Activated naive CD4-positive, alpha-beta T cell treated with anti-CD3 and anti-CD28 coated beads, Interleukin-2, amount 50 U/mL, for 16 hours (primary cell): ENCODE results near the gene CLSTN2.

Experiments used
- DNase-seq: peaks from one replicate; pipeline ENCODE4 v3.0.0-alpha.2; 2020

CLSTN2 gene

DNA sequence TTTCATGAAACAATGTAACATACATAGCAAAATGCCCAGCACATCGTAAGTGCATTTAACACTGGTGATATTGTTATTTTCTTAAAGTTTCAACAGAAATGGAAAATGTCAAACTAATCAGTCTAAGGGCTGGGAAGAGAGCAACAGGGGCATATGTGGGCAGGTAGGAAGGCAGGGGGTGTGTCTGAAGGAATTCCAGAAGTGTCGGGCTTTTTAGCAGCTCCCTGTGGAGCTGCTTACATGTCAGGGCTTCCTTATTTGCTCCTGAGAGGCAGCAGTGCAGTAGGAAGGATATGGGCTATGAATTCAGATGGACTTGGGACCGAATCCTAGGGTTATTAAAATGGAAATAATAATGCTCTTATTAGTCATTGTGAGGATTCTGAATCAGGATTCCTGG lies 311.6 kb downstream of the CLSTN2 start:
- DNase-seq, result no peak

DNA sequence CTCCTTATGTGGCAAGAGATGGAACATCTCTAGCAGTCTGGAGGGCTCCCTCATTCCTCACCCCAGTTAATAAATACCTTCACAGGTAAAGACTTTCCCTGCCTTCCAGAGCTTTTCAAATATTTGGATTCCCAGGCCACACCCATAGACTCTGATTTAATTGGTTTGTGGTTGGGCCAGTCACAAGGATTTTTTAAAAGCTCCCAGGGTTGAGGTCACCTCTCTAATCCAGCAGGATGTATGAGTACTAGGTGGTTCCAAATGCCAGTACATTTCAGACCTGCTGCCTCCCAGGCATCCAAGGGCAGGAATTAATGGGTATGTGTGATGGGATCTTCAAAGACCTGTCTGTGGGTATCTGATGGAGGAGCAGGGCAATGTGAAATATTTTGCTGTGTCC lies 312.8 kb downstream of the CLSTN2 start:
- DNase-seq, result no peak

DNA sequence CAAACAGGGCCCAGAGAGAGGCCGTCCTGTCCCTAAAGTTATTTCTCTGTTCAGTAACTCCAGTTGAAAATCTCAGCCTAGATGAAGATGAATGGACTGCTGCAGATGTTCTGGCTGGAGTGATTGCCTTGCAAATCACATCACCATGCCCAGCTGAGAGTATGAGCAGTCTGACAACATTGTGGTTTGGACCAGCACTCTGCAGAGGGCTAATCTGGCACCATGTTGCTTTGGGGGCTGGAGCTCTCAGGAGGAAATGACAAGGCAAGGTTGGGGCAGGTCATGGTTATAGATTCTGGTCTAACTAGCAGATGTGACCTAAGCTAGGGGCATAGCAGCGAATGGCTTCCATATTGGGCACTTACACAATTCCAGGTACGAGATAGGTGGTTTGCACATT lies 314.2 kb downstream of the CLSTN2 start:
- no peak for DNase-seq

DNA sequence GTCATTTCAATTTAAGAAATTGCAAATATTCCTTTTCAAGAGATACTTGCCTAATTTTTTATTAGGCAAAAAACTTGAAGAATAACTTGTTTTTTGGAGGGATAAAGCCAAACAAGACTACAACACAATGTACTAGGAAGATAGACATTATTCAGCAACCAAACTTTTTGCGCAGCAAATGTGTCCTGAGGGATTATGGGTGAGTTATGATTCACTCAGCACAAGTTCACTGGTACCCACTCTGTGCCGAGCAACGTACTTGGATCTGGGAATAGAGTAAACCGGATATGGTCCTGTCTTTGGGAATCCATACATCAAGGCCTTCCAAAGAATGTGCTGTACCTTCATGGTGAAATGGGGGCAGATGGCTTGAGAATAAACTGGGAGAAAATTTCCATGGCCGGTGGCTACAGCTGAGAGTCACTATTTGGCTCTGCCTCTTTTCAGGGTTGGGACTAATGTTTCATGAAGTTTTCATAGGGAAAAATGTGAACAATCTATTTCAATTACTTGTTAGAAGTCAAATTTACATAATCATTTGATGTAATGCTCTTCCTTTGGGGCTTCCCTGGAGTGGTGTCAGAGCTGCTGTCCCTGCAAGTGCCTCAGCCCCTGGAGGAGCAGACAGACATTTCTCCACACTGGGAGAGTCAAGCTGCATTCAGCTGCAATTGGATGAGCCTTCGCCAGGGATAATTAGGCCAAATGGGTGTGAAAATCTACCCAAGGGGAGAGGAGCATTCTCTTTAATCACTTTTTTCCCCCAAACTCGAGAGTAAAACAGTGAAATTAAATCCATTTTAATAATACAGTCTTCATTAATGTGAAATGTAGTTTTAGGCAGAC lies 315.2 kb downstream of the CLSTN2 start:
- no peak for DNase-seq

DNA sequence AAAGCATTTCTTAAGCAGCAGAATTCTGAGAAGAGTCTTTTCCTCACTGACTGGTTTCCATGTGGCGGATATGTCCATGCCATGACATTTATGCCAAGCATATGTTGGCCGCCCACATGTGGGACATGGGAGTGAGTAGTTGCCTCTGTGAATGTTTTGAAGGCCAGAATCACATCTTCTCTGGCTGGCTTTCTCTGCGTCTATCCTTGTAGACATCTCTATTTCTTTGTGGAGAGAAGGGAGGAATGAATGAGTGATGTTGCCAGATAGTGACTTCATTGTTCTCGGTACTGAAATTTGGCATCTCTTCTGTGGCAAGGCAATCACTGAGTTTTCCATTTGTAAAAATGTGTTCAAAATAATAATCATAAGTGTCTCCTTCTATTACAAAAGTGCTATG lies 316.0 kb downstream of the CLSTN2 start:
- no peak for DNase-seq

DNA sequence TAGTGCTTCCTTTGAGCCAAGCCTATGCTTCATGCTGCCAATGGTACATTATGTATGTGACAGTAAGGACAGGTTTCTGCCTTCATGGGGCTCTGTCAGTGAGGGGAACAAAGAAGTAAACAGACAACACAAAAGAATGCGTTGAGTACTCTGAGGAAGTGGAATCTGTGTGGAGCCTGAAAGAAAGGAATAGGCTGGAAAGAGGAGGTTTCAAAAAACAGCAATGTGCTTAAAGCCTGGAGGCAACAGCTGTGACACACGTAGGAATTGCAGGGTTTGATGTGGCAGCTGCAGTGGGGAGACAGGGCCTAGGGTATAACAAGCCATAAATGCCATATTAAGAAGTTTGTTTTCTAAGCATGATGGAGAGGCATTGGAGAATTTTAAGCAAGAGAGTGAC lies 316.7 kb downstream of the CLSTN2 start:
- no peak for DNase-seq

DNA sequence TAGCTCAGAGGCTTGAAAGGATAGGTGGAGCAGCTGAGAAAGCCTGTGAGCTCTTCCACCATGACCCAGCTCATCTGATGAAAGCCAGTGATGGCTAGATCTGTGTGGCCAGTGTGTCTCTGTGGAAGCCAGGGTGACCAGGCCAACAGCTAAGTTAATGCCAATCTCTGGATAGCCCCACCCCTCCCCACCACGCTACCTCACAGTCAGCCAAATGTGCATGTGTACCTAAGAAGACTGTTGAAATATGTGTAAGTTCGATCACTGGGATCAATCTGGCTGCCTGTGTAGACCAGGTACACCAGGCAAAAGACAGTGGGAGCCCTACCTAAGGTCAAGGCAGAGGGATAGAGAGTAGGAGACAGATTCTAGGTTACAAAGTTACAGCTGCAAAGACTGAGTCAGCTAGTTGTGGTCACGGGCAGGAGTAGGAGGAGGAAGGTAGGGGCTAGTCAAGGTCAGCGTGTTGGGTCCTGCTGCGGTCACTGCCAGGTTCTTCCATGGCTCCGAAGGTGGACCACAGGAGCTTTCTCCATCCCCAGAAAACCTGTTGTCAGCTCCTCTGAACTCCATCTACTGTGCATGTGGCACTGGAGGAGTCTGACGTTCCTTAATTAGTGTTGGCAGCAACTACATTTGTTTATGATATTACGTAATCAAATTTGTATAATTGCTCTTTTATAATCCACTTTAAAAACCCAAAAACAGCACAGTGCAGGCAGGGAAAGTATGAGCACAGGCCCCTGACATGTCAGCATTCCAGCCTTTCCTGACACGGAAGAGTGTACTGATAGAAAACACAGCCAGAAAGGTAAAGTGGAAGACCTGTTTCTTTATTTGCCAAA lies 318.0 kb downstream of the CLSTN2 start:
- no peak for DNase-seq

DNA sequence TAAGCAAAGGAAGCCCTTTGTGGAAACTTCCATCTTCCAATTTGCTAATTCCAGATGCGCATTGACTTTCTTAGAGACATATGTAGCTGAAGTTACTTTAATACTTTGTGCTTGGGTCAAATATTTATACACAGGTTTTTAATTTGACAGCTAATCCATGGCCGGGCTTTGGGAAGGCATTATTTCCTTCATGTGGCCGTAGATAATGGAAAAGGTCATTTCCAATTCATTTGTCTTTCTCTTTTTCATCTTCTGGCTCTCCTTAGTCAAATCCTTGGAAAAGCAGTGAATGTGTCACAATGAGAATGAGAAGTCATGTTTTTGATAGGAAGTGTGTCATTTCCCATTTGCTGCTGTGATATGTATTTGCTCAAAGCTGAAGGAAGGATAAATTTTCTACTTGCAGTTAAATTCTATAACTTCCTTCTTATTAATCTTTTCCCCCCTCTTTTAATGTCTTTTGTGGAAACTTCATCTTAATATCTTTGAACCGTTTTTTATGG lies 323.3 kb downstream of the CLSTN2 start:
- no peak for DNase-seq

DNA sequence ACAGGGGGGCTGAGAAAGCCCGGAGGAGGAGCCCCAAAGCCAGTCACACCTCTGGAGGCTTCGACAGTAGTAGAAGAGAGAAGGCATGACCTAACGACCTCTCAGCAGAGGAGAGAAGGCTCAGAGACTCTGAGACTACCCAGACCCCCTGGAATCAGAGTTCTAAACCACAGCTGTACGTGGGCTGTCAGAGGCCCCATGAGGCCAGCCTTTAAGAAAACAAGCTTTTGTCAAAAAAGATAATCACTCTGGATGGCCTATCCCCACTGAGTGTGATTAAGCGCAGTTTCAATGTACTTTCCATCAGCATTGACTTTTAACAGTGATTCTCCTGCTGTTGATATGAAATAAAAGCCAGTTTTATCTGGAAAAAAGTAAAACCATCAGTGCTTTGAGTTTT lies 330.3 kb downstream of the CLSTN2 start:
- no peak for DNase-seq

DNA sequence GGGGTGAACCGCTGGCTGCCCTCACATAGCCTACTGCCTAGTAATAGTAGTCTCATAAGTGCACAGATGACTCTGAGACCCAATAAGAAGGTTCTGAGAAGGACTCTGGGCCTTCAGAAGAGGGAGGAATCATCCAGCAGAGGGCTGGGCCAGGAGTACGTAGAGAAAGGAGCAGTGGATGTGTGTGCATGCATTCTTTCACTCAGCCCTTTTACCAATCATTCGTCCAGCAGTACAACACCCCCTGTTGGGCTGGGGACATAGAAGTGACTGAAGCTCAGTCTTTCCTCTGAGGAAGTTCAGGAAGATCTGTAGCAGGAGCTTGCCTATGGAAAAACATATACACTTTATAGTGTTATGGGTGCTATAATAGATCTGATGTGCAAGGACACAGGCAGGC lies 333.1 kb downstream of the CLSTN2 start:
- DNase-seq, result no peak

DNA sequence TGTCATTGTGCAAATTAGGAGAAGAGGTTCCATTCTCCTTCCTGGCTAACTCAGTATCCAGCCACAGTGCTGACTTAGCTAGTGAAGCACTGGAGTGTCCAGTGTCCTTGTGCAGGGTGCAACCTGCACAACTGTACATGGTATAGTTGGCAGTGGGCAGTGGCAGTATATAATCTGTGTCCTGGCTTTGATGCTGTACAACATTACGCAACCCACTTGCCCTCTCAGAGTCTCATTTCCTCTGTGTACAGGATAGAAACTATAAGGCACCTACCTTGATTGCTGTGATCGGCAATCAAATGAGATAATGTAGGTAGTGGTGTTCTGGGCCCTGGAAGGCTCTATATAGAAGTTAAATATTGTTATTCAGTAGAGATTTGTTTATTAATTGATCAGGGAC lies 333.6 kb downstream of the CLSTN2 start:
- no peak for DNase-seq

DNA sequence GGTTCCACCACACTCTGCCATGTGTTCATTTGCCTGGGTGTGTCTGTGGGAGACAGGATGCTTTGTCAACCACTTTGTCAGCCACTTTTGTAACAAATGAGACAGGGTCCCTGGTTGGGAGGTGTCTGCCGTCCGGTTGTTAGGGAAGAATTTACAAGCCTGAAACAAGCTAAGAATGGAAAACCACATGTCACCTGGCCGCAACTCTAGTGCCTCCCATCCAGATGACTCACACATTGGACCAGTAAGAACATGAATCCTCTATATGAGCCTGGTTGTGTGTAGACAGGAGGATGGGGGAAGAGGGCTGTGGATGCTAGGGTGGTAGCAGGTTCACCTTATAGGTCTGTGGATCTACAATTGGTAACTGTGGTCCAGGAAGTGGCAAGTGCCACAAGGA lies 335.3 kb downstream of the CLSTN2 start:
- no peak for DNase-seq

DNA sequence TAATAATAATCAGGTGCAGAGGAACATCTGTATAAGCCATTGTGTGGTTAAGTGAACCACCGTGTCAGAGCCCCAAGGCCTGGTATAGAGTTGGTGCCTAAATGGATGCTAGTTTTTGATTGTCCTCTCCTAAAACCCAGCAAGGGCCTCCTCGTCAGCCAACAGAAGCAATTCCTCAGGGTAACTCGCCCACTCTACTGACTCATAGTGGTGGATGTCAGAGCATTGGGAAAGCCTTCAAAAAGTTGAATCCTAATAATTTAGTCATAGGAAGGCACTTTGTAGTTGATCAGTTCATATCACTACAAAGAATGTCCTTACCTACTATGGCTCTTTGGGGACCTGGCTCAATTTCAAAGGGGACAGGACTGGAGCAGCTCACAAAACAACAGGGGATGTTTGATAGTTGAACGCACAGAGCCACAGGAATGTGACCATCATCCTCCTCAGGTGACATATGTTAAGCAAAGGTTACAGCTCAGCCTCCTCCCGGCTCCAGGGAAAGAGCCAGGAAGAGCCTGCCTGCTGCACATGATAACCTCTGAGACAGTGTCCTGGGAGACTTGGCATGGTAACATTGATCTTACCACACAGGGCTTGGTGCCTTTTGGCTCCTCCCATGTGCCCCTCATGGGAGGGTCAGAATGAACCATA lies 338.7 kb downstream of the CLSTN2 start:
- DNase-seq, result no peak

DNA sequence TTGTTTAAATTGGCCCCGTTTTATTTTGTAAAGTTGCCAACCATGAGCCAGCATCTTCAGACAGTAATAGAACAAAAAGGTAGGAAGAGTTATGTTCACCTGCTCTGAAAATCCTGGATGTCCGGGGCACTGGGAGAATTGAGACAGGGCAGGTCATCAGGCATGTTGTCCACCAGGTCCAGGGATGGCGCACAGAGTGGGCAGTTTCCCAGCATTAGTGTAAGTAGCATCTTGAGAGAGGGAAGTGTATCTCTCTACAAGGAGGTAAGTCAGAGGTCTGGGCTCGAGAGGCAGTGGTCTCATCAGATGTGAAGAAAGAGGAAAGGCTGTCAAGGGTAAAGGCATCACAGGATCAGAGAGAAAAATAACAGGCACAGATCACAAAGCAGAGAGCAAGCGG lies 339.4 kb downstream of the CLSTN2 start:
- no peak for DNase-seq

DNA sequence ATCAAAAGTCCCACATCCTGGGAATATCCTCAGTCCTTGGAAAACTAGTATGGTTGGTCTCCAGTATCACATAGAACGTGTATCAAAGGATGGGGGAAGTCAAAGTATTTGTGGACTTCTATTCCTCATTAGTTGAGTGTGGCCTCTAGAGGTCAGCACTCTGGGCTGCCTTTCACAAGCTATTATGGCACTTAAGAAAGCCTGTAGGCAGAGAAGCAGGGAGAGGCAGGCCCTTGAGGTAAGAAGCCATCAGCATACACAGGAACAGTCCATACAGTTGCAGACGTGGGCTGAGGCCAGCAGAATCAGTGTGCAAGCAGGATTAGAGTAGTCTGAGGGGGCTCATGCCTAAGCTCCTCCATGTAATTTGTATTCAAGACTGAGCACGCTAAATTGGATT lies 341.7 kb downstream of the CLSTN2 start:
- DNase-seq, result no peak

DNA sequence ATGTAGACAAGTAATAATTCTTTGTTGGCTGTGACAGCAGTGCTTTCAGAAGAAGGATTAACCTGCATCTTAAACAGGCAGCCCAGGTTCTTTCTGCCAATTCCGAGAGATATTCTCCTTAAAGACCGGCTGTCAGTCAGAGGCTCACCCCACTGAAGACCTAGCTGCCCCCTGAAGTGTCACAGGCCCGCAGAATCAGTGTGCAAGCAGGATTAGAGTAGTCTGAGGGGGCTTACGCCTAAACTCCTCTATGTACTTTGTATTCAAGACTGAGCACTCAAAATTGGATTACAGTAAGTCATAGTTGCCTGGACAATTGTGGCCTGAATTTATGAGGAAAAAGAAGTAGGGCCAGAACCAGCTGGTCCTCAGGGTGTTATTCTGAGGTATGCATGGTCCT lies 342.9 kb downstream of the CLSTN2 start:
- no peak for DNase-seq

DNA sequence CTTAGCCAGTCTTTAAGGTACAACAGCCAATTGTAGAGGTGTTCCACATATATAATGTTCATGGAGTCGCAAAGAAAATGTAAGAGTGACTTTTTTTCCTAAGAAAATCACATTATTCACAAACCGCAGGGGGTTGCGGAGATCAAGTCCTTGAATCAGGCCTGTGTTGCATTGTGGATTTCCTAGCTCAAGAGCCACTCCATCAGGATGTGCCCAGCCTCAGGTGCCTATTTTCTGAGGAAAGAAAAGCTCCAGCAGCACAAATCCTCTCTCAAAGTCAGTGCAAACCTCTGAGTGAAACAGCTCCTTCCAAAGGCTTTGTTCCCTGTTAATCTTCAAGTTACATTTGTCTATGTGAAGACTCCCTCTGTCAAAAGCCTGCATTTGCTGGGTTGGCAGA lies 349.4 kb downstream of the CLSTN2 start:
- DNase-seq, result no peak

DNA sequence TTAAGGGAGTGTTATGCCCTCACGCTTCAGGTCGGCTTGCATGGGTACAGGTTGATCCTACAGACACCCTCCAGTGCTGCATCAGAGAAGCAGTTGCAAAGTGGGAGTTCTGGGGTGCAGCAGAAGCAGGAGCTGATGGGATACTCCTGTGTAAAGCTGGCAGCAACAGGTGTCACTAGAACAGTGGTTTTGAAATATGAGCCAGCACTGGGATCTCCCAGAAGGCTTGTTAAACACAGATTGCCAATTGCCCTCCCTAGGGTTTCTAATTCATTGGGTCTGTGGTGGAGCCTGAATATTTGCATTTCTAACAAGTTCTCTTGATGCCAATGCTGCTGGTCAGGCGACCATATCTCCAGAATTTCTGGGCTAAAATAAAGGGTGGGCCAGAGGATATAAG lies 350.4 kb downstream of the CLSTN2 start:
- no peak for DNase-seq

DNA sequence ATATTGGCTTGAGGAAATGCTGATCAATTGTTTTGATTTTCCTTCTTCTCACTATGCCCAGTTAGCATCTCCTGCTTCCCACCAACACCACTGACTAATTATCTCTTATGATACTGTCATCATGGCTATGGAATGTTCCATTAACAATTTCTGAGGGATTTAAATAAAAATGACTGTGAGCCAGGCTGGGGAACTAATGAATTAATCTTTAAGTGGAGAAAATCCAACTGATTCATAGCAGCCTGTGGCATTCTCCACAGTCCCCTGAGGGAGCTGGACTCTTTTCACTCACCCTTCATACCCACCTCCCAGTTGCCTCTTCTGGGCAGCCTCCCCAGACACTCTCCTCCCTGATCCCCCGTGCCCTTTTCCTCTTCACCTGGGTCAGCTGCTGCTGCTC lies 353.6 kb downstream of the CLSTN2 start:
- DNase-seq, result no peak

DNA sequence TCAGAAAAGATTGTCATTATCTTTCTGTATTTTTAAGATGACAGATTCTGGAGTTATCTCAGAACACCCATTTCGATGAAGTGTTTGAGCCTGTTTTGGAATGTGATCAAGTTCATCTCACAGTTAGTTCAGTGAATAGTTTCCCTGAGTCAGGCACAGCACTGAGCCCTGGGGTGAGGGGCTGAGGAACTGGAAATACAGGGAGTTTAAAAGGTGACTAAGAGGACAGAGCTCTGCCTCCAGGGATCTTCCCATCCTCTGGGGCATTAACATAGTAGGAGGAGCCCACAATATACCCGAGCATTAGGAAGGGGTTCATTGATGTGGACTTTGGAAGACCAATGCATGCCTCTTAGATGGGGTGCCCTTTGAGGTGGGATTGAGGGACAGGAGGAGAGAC lies 355.1 kb downstream of the CLSTN2 start:
- DNase-seq, result no peak

DNA sequence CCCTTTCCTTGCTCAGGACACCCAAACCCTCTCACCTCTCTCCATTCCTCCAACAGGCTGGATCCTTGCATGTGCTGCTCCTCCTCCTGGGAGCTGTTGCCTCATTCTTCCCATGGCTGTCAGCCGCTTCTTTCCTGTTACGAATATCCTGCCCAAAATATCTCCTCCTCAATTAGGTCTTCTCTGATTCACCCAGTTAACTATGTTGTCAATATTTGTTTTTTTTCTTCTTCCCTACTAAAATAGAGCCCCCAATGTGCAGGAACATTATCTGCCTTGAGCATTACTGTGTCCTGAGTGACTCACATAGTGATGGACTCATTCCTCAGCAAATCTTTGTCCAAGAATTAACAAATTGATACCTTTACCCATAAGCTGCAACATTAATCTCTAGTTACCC lies 357.2 kb downstream of the CLSTN2 start:
- DNase-seq, result no peak

DNA sequence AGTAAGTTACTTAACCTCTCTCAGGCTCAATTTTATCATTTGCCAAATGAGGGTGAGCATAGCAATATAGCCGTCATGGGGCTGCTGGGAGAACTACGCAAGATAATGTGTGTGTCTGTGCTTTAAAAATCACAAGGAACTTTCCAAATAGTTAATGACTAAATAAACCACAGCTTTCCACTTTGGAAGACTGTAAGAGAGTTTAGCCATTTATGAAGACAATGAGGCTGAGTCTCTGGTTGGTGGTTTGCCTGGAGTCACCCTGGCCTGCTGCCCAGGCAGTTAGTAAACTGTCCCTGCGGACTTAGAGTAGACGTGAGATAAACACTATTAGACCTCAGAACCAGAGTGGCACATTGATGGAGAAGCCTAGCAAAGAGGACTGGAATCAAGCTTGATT lies 357.7 kb downstream of the CLSTN2 start:
- DNase-seq, result no peak

DNA sequence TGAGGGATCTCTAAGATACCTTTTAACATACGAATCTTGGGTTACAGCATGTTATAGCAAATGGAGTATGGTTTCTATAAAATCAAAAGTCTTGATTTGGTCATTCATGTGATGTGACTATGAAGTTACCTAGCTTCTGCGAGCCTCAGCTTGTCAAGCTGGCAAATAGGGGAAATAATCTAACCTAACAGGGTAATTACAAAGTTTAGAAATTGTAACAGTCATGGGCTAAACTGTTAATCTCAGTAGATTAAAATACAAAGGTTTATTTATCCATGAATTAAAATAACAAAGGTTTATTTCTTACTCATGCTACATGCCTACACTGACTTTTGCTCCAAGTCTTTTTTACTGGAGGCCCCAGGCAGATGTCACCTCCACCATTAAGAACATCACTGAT lies 359.1 kb downstream of the CLSTN2 start:
- no peak for DNase-seq
